Iris pigment epithelial cell (primary cell): ENCODE results near the gene SLC40A1.

Experiments used
- DNase-seq: peaks from one replicate; pipeline ENCODE4 v3.0.0-alpha.2; 2011; ENCODE audit warnings: low read depth

The SLC40A1 gene

GRCh38 chr2:189540551-189540950, 40.0 kb downstream of the SLC40A1 start:
- no peak for DNase-seq

GRCh38 chr2:189538402-189538801, 42.2 kb downstream of the SLC40A1 start:
- no peak for DNase-seq

- no peak for DNase-seq
Observed at GRCh38 chr2:189536830-189537229, 43.8 kb downstream of the SLC40A1 start.

GRCh38 chr2:189534854-189535832, 45.4 kb downstream of the SLC40A1 start:
- peak; percentile 77 for DNase-seq

- DNase-seq, result no peak
Observed at GRCh38 chr2:189533288-189534035, 47.1 kb downstream of the SLC40A1 start.

GRCh38 chr2:189530965-189531637, 49.5 kb downstream of the SLC40A1 start:
- no peak for DNase-seq

- no peak for DNase-seq
Observed at GRCh38 chr2:189528617-189529016, 52.0 kb downstream of the SLC40A1 start.

- no peak for DNase-seq
Observed at GRCh38 chr2:189527812-189528592, 52.6 kb downstream of the SLC40A1 start.

- no peak for DNase-seq
Observed at GRCh38 chr2:189527041-189527750, 53.4 kb downstream of the SLC40A1 start.

GRCh38 chr2:189526241-189526640, 54.3 kb downstream of the SLC40A1 start:
- DNase-seq, result no peak

- DNase-seq, result no peak
Observed at GRCh38 chr2:189524746-189525145, 55.8 kb downstream of the SLC40A1 start.

- peak; percentile 52 for DNase-seq
Observed at GRCh38 chr2:189522435-189523151, 58.0 kb downstream of the SLC40A1 start.

- DNase-seq, result peak; percentile 61
Observed at GRCh38 chr2:189521699-189522434, 58.7 kb downstream of the SLC40A1 start.

- DNase-seq, result no peak
Observed at GRCh38 chr2:189519631-189520387, 60.8 kb downstream of the SLC40A1 start.

GRCh38 chr2:189517847-189518535, 62.6 kb downstream of the SLC40A1 start:
- peak; percentile 87 for DNase-seq

GRCh38 chr2:189516546-189516945, 64.0 kb downstream of the SLC40A1 start:
- DNase-seq, result no peak

- DNase-seq, result no peak
Observed at GRCh38 chr2:189515264-189515663, 65.3 kb downstream of the SLC40A1 start.

- DNase-seq, result no peak
Observed at GRCh38 chr2:189514104-189514503, 66.5 kb downstream of the SLC40A1 start.
